Activated T-cell treated with anti-CD3 and anti-CD28 coated beads for 24 hours (primary cell): ENCODE measurements around the gene C3orf52.

Experiments
- DNase-seq: peaks from one replicate; pipeline ENCODE4 v3.0.0-alpha.2; 2020; ENCODE audit warnings: low read depth

The C3orf52 gene

GRCh38 chr3:112136959-112137693, 50.9 kb downstream of the C3orf52 start:
- no peak for DNase-seq

- DNase-seq = no peak
These were observed 51.6 kb downstream of the C3orf52 start for GRCh38 chr3:112137781-112138180.

GRCh38 chr3:112138219-112138969, 52.2 kb downstream of the C3orf52 start:
- no peak for DNase-seq

GRCh38 chr3:112140584-112140983, 54.4 kb downstream of the C3orf52 start:
- DNase-seq = no peak

GRCh38 chr3:112141293-112141692, 55.1 kb downstream of the C3orf52 start:
- DNase-seq = no peak

- no peak for DNase-seq
These were observed 57.1 kb downstream of the C3orf52 start for GRCh38 chr3:112143251-112143650.

GRCh38 chr3:112143689-112144088, 57.5 kb downstream of the C3orf52 start:
- DNase-seq = no peak

- no peak for DNase-seq
These were observed 62.9 kb downstream of the C3orf52 start for GRCh38 chr3:112149136-112149535.

GRCh38 chr3:112167758-112168157, 81.6 kb downstream of the C3orf52 start:
- no peak for DNase-seq
